Measurements from ENCODE around the gene PFAS. TPM values are rescaled to one million over a fixed set of nuclear protein-coding genes. Genes with fewer than 3 reads are reported as not detected.

Gene PFAS
- total RNA-seq, 1 donor from 2014 or later = 117 TPM

GRCh38 chr17:8264320-8264719 is 15.2 kb downstream of the PFAS start:
- Mint-ChIP-seq H3K4me1 (ENCODE audit: unreplicated experiment) (no peaks in the 10 kb centered on the region), H3K4me3 (no peak overlapping the region), H3K9me3 (no peaks in the 10 kb centered on the region), H3K27ac (no peak overlapping the region), H3K36me3 (peaks cover 11% of the 10 kb centered on the region), H3K27me3 (no peaks in the 10 kb centered on the region)
- TF ChIP-seq, protein P1, sequence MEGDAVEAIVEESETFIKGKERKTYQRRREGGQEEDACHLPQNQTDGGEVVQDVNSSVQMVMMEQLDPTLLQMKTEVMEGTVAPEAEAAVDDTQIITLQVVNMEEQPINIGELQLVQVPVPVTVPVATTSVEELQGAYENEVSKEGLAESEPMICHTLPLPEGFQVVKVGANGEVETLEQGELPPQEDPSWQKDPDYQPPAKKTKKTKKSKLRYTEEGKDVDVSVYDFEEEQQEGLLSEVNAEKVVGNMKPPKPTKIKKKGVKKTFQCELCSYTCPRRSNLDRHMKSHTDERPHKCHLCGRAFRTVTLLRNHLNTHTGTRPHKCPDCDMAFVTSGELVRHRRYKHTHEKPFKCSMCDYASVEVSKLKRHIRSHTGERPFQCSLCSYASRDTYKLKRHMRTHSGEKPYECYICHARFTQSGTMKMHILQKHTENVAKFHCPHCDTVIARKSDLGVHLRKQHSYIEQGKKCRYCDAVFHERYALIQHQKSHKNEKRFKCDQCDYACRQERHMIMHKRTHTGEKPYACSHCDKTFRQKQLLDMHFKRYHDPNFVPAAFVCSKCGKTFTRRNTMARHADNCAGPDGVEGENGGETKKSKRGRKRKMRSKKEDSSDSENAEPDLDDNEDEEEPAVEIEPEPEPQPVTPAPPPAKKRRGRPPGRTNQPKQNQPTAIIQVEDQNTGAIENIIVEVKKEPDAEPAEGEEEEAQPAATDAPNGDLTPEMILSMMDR (conservative IDR thresholded peaks at IDR 0.05) = no peak
- no peak for DNase-seq (ENCODE audit: extremely low spot score, unreplicated experiment)

GRCh38 chr17:8264836-8265542 is 15.9 kb downstream of the PFAS start:
- no peaks in the 10 kb centered on the region for H3K27me3 Mint-ChIP-seq
- peaks cover 11% of the 10 kb centered on the region for H3K36me3 Mint-ChIP-seq
- no peak for DNase-seq (ENCODE audit: extremely low spot score, unreplicated experiment)
- no peaks in the 10 kb centered on the region for H3K9me3 Mint-ChIP-seq
- no peak overlapping the region for H3K27ac Mint-ChIP-seq
- H3K4me3 Mint-ChIP-seq = no peak overlapping the region
- H3K4me1 Mint-ChIP-seq (ENCODE audit: unreplicated experiment) = no peaks in the 10 kb centered on the region
- TF ChIP-seq, protein P1 (conservative IDR thresholded peaks at IDR 0.05) = no peak

GRCh38 chr17:8266648-8267479 is 17.8 kb downstream of the PFAS start:
- TF ChIP-seq, protein P1 (conservative IDR thresholded peaks at IDR 0.05) = no peak
- H3K4me3 Mint-ChIP-seq = no peak overlapping the region
- H3K27me3 Mint-ChIP-seq = no peaks in the 10 kb centered on the region
- peaks cover 11% of the 10 kb centered on the region for H3K36me3 Mint-ChIP-seq
- H3K4me1 Mint-ChIP-seq (ENCODE audit: unreplicated experiment) = no peaks in the 10 kb centered on the region
- DNase-seq (ENCODE audit: extremely low spot score, unreplicated experiment) = no peak
- no peak overlapping the region for H3K27ac Mint-ChIP-seq
- H3K9me3 Mint-ChIP-seq = no peaks in the 10 kb centered on the region

- Mint-ChIP-seq H3K4me3 (no peak overlapping the region), H3K27ac (no peak overlapping the region), H3K27me3 (no peaks in the 10 kb centered on the region), H3K9me3 (no peaks in the 10 kb centered on the region), H3K36me3 (peaks cover 11% of the 10 kb centered on the region), H3K4me1 (ENCODE audit: unreplicated experiment) (no peaks in the 10 kb centered on the region)
- TF ChIP-seq, protein P1 (conservative IDR thresholded peaks at IDR 0.05) = no peak
- no peak for DNase-seq (ENCODE audit: extremely low spot score, unreplicated experiment)
Observed at GRCh38 chr17:8267480-8268147, 18.5 kb downstream of the PFAS start.

DNA sequence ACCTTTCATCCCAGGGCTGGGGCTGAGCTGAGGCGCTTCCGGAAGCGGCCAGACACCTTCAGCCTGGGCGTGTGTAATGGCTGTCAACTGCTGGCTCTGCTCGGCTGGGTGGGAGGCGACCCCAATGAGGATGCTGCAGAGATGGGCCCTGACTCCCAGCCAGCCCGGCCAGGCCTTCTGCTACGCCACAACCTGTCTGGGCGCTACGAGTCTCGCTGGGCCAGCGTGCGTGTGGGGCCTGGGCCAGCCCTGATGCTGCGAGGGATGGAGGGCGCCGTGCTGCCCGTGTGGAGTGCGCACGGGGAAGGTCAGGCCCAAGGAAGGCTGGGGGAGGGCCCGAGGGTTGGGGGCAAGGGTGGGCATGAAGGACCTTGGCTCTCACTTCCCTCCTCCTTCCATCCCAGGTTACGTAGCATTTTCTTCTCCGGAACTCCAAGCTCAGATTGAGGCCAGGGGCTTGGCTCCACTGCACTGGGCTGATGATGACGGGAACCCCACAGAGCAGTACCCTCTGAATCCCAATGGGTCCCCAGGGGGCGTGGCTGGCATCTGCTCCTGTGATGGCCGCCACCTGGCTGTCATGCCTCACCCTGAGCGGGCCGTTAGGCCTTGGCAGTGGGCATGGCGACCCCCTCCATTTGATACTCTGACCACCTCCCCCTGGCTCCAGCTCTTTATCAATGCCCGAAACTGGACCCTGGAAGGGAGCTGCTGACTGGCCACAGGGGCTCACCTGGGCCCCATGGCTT is 19.6 kb downstream of the PFAS start:
- H3K27ac Mint-ChIP-seq = no peak overlapping the region
- peaks cover 10% of the 10 kb centered on the region for H3K36me3 Mint-ChIP-seq
- no peaks in the 10 kb centered on the region for H3K27me3 Mint-ChIP-seq
- DNase-seq (ENCODE audit: extremely low spot score, unreplicated experiment) = no peak
- TF ChIP-seq, protein P1 (conservative IDR thresholded peaks at IDR 0.05) = no peak
- no peaks in the 10 kb centered on the region for H3K9me3 Mint-ChIP-seq
- no peak overlapping the region for H3K4me3 Mint-ChIP-seq
- H3K4me1 Mint-ChIP-seq (ENCODE audit: unreplicated experiment) = no peaks in the 10 kb centered on the region

All from type B pancreatic cell (in vitro differentiated cells).